MCF 10A (cell line): Measurements from ENCODE around the gene RTKN. TPM values are rescaled to one million over a fixed set of nuclear protein-coding genes. Genes with fewer than 3 reads are reported as not detected.

ENCODE experiments used
- BruUV-seq: library from RNA; stranded (reverse); fragments of 400-500 nt; replicated peaks from 2 replicates; lab custom pipeline; 2021; lab: Mats Ljungman, UMichigan
- CTCF ChIA-PET: fragments of 300-600 bp; sonication (Branson Sonifier 250); formaldehyde crosslinking; extraction: SDS; loops from one replicate; lab custom pipeline; 2021; ENCODE audit warnings: antibody characterized with exemption, inconsistent platforms; lab: Yijun Ruan, JAX
- POLR2A ChIA-PET: fragments of 300-600, 350-650 bp; sonication (Branson Sonifier 250); formaldehyde crosslinking; extraction: SDS; loops from one replicate; lab custom pipeline; 2020; ENCODE audit warnings: antibody characterized with exemption, inconsistent platforms; lab: Yijun Ruan, JAX
- DNase-seq: peaks from one replicate; pipeline ENCODE4 v3.0.0-alpha.2; 2018; ENCODE audit not compliant: unreplicated experiment
- H3K27ac Mint-ChIP-seq: one replicate; pipeline ENCODE4 v1.8.0; 2022; ENCODE audit warnings: mild to moderate bottlenecking, low read depth, mixed read lengths; ENCODE audit not compliant: unreplicated experiment
- H3K27me3 Mint-ChIP-seq: one replicate; pipeline ENCODE4 v1.8.0; 2022; ENCODE audit warnings: mixed read lengths; ENCODE audit not compliant: insufficient read depth, unreplicated experiment
- H3K36me3 Mint-ChIP-seq: one replicate; pipeline ENCODE4 v1.8.0; 2022; ENCODE audit warnings: mild to moderate bottlenecking, moderate library complexity, mixed read lengths; ENCODE audit not compliant: insufficient read depth, unreplicated experiment
- H3K4me1 Mint-ChIP-seq: one replicate; pipeline ENCODE4 v1.8.0; 2022; ENCODE audit warnings: mixed read lengths; ENCODE audit not compliant: insufficient read depth, unreplicated experiment
- H3K4me3 Mint-ChIP-seq: one replicate; pipeline ENCODE4 v1.8.0; 2022; ENCODE audit warnings: mild to moderate bottlenecking, moderate library complexity, mixed read lengths; ENCODE audit not compliant: unreplicated experiment
- H3K9me3 Mint-ChIP-seq: one replicate; pipeline ENCODE4 v1.8.0; 2022; ENCODE audit warnings: mixed read lengths; ENCODE audit not compliant: unreplicated experiment
- intact Hi-C: fragments of 100-400 bp; cut with micrococcal nuclease; formaldehyde crosslinking; loops from 2 replicates; pipeline ENCODE4 v1.14.1; 2022
- total RNA-seq: library from RNA; stranded (reverse); gene quantifications from 2 replicates; pipeline ENCODE4 v1.2.3, GENCODE V29; 2022
- TF ChIP-seq, protein P1 (sequence below): fragments of 200-600 bp; IDR thresholded peaks from one replicate; pipeline ENCODE4 v1.8.0; 2022; ENCODE audit warnings: antibody characterized with exemption, mild to moderate bottlenecking; ENCODE audit not compliant: unreplicated experiment

Gene RTKN
- total RNA-seq, 1 experiment from 2014 or later, result 63.0 TPM

DNA sequence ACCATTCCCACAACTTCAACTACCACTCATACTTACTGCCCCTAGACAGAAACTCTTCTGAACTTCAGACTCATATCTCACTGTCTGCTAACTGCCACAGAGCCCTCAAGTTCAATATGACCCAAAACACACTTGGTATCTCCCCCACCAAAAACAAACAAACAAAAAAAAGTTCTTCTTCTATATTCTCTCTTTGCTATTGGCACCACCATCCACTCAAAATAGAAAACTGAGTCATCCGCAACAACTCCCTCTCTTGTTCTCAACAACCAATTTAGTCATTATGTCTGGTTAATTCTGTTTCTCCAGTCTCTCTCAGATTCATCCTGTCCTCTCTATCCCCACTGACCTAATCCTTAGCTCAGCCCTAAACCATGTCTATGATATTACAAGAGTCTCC lies 54.4 kb downstream of the RTKN start:
- Mint-ChIP-seq H3K36me3 (no peaks in the 10 kb centered on the region), H3K4me1 (peaks cover 13% of the 10 kb centered on the region), H3K27ac (no peak overlapping the region), H3K27me3 (no peaks in the 10 kb centered on the region), H3K4me3 (no peak overlapping the region), H3K9me3 (no peaks in the 10 kb centered on the region)
- ChIA-PET POLR2A (interaction anchor here (0.6 kb wide), 1 partner anchor 78 kb away, joined by 3 read pairs; no protein-coding TSS in a partner anchor), CTCF (interaction anchor here (0.6 to 0.7 kb wide), 3 partner anchors 35 to 52 kb away, joined by 3 to 4 read pairs (median 3); no protein-coding TSS in a partner anchor)
- TF ChIP-seq, protein P1, sequence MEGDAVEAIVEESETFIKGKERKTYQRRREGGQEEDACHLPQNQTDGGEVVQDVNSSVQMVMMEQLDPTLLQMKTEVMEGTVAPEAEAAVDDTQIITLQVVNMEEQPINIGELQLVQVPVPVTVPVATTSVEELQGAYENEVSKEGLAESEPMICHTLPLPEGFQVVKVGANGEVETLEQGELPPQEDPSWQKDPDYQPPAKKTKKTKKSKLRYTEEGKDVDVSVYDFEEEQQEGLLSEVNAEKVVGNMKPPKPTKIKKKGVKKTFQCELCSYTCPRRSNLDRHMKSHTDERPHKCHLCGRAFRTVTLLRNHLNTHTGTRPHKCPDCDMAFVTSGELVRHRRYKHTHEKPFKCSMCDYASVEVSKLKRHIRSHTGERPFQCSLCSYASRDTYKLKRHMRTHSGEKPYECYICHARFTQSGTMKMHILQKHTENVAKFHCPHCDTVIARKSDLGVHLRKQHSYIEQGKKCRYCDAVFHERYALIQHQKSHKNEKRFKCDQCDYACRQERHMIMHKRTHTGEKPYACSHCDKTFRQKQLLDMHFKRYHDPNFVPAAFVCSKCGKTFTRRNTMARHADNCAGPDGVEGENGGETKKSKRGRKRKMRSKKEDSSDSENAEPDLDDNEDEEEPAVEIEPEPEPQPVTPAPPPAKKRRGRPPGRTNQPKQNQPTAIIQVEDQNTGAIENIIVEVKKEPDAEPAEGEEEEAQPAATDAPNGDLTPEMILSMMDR, result no peak
- intact Hi-C loops, result no loop called here
- DNase-seq, result no peak
- no TSS peak for BruUV-seq

DNA sequence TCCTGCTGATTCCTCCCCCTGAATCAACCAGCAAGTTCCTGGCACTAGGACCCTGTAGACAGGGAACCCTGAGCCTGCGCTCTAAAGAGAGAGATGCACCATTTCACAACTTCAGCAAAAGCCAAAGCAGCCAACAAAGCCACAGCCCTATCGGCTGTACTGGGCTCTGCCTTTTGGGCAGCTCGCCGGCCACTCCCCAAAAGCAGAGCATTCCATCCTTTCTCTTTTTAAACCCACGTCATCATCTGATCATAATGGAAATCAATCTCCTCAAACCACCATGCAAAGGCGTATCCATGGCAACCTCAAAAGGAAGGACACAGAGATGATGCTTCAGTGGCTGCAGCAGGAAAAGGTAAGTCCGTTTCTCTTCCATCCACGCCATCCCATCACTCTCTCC lies 56.3 kb downstream of the RTKN start:
- no TSS peak for BruUV-seq
- intact Hi-C loops, result no loop called here
- ChIA-PET POLR2A (no interaction called here), CTCF (interaction anchor here (0.7 to 1.5 kb wide), 3 partner anchors 23 to 50 kb away, joined by 3 to 4 read pairs (median 4); no protein-coding TSS in a partner anchor)
- no peak overlapping the region for H3K4me3 Mint-ChIP-seq
- no peak overlapping the region for H3K27ac Mint-ChIP-seq
- no peak for DNase-seq
- H3K9me3 Mint-ChIP-seq, result no peaks in the 10 kb centered on the region
- H3K27me3 Mint-ChIP-seq, result no peaks in the 10 kb centered on the region
- TF ChIP-seq, protein P1, result no peak
- H3K36me3 Mint-ChIP-seq, result no peaks in the 10 kb centered on the region
- H3K4me1 Mint-ChIP-seq, result peaks cover 26% of the 10 kb centered on the region

DNA sequence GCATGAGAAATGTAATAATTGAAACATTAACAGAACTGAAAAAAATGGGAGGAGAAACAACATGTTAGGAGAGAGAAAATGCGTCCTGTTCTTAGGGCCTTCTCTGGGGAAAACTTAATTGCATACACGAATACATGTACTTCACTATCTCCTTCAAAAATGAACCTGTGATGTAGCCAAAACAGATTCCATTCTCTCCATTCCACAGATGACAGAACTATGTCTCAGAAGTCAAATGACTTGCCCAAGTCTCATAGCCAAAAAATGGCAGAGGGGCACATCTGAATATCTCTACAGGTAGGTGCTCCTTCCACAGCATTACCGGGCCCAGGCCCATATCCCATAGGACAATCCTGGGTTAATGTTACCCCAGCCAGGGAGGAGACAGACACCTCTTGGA lies 57.7 kb downstream of the RTKN start:
- TF ChIP-seq, protein P1, result no peak
- DNase-seq, result no peak
- Mint-ChIP-seq H3K27me3 (no peaks in the 10 kb centered on the region), H3K36me3 (peaks cover under 1% of the 10 kb centered on the region), H3K4me1 (peaks cover 34% of the 10 kb centered on the region), H3K9me3 (no peaks in the 10 kb centered on the region), H3K27ac (no peak overlapping the region), H3K4me3 (no peak overlapping the region)
- ChIA-PET CTCF (interaction anchor here (1.5 kb wide), 1 partner anchor 49 kb away, joined by 4 read pairs; no protein-coding TSS in a partner anchor), POLR2A (no interaction called here)
- no TSS peak for BruUV-seq
- intact Hi-C loops, result no loop called here

DNA sequence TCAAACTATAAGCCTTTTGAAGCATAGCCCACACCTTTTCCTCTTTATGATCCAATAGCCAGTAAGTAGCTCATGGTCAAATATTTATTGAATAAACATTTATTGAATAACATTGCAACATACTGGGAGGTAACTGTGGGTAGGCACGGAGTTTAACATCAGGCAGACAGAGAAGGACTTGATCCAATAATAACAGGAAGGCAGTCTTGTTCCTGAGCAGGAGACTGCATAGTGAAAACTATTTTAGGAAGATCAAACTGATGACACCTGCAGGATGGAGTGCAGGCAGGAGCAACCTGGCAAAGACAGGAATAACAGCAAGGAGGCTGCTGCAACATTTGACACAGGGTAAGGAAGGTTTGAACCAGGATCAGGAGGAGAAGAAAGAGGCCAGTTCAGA lies 58.5 kb downstream of the RTKN start:
- CTCF ChIA-PET, result interaction anchor here (0.8 kb wide), 2 partner anchors 8 to 18 kb away, joined by 3 to 6 read pairs; no protein-coding TSS in a partner anchor
- Mint-ChIP-seq H3K27me3 (no peaks in the 10 kb centered on the region), H3K27ac (peak overlapping the region; percentile 1), H3K4me3 (no peak overlapping the region), H3K36me3 (peaks cover 5% of the 10 kb centered on the region), H3K4me1 (peaks cover 34% of the 10 kb centered on the region), H3K9me3 (no peaks in the 10 kb centered on the region)
- TF ChIP-seq, protein P1, result no peak
- POLR2A ChIA-PET, result interaction anchor here (0.6 kb wide), 1 partner anchor 37 kb away, joined by 4 read pairs; no protein-coding TSS in a partner anchor
- no TSS peak for BruUV-seq
- peak; percentile 66 for DNase-seq
- intact Hi-C loops, result no loop called here
